Duodenal mucosa (tissue), 2 donors: ENCODE measurements around the gene LEKR1.

Source experiments
- H3K27ac ChIP-seq: one replicate; pipeline ENCODE4 v1.7.0; 2013; ENCODE audit warnings: low read depth, low read length
- H3K27me3 ChIP-seq, 2 donors: one replicate each; pipeline ENCODE4 v1.7.0; 2013; ENCODE audit warnings: low read length in 2 of 2, control low read depth in 1 of 2; ENCODE audit not compliant: insufficient read depth in 2 of 2, control insufficient read depth in 1 of 2
- H3K36me3 ChIP-seq, 2 donors: one replicate each; pipeline ENCODE4 v1.7.0; 2013; ENCODE audit warnings: low read length in 2 of 2, control low read depth in 1 of 2; ENCODE audit not compliant: insufficient read depth in 2 of 2, control insufficient read depth in 1 of 2
- H3K4me1 ChIP-seq, 2 donors: one replicate each; pipeline ENCODE4 v1.7.0; 2013; ENCODE audit warnings: low read length in 2 of 2, control low read depth in 1 of 2; ENCODE audit not compliant: insufficient read depth in 2 of 2, control insufficient read depth in 1 of 2
- H3K4me3 ChIP-seq, 2 donors: one replicate each; pipeline ENCODE4 v1.7.0; 2013; ENCODE audit warnings: low read length in 2 of 2, low read depth in 1 of 2
- H3K9ac ChIP-seq, 2 donors: one replicate each; pipeline ENCODE4 v1.7.0; 2013; ENCODE audit warnings: low read length in 2 of 2, low read depth in 1 of 2
- H3K9me3 ChIP-seq, 2 donors: one replicate each; pipeline ENCODE4 v1.7.0; 2013; ENCODE audit warnings: low read length in 2 of 2, control low read depth in 1 of 2; ENCODE audit not compliant: control insufficient read depth in 1 of 2

LEKR1 gene

DNA sequence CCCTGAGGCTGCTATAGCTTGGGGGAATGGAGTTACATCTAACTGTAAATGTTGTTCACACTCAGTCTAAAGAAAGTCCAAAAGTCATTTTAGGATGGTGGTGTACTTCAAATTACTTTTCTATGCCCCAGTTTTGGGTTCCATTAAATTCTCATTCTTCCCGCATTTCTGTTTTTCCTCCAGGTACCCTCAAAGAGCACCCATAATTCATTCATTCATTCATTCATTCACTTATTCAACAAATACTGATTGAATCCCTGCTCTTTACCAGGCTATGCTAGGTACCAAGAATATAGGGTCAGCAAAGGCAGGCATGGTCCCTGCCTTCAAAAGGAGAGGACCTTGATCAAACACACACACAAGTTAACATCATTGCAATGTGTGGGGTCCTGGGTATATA is 257.7 kb downstream of the LEKR1 start:
- Histone ChIP-seq H3K36me3 (no peaks in the 10 kb centered on the region), H3K27me3 (no peaks in the 10 kb centered on the region), H3K9ac (no peak overlapping the region), H3K9me3 (no peaks in the 10 kb centered on the region), H3K4me1 (peaks cover 19 to 20% of the 10 kb centered on the region in 2 donors), H3K27ac (no peak overlapping the region), H3K4me3 (no peak overlapping the region)

DNA sequence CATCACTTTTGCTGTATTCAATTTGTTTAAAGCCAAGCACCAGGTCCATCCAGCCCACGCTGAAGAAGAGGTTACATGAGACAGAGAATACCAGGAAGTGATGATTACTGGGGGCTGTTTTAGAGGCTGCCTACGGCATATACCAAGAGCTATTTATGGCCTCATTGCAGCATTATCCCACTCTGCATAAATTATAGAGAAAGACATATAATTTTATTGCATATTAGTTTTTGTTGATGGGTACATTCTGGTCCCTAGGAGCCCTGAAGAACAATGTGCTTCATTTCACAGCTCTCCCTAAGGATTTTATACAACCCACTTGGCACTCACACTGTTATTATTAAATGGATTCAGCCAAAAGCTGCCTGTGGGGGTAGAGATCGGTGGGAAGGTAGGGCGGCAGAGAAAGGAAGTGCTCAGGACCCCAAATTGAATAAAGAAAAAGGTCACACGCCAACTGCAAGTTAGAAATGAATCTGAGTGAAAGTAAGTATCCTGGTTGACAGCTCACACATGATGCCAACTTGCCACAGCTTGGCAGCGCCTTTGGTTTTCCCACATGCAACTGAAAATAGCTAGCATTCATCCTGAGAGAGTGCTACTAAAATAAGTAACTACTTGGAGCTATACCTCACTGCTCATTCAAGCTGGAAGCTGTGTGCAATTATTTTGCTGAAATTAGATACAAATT is 260.1 kb downstream of the LEKR1 start:
- H3K4me3 ChIP-seq = no peak overlapping the region
- no peaks in the 10 kb centered on the region for H3K9me3 ChIP-seq
- H3K36me3 ChIP-seq = no peaks in the 10 kb centered on the region
- no peak overlapping the region for H3K9ac ChIP-seq
- no peak overlapping the region for H3K27ac ChIP-seq
- no peaks in the 10 kb centered on the region for H3K27me3 ChIP-seq
- peaks cover 35 to 37% of the 10 kb centered on the region in 2 donors for H3K4me1 ChIP-seq

DNA sequence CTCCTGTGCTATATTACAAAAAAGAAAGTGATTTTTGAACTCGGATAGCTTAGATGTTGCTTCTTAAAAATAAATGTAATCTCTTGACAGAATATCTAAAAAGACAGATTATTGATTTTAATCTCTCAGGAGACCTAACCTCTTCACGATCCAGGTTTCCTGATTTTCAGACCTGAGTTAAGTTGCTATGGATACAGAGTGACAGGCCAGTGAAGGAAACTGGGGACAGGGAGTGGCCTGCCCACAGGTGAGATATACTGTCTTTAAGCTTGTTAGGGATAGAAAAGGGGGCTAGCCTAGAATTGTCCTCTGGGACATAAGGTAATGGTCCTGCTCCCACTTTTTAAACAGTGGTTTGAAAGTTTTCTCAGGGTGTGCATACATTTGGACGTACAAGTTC is 260.6 kb downstream of the LEKR1 start:
- Histone ChIP-seq H3K36me3 (no peaks in the 10 kb centered on the region), H3K4me3 (no peak overlapping the region), H3K4me1 (peaks cover 36 to 38% of the 10 kb centered on the region in 2 donors), H3K27me3 (no peaks in the 10 kb centered on the region), H3K9me3 (no peaks in the 10 kb centered on the region), H3K9ac (no peak overlapping the region), H3K27ac (no peak overlapping the region)

DNA sequence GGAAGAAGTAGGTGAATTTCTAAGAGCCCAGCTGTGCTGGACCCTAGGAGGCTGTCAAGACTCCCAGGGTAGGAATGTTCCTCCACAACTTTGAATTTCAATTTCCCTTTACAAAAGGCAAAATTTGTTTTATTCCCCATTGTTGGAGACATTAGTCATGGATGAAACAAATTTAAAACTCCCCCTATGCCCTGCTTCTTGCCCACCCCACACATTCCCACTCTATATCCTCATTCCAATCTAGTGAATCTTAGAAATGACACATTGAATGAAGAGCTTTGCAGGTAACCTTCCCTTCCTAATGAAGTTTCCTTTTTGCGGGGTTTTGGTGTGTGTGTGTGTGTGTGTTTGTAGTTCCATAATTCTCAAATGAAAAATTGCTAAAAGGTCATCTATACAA is 261.2 kb downstream of the LEKR1 start:
- H3K36me3 ChIP-seq = no peaks in the 10 kb centered on the region
- H3K9me3 ChIP-seq = no peaks in the 10 kb centered on the region
- peaks cover 35 to 38% of the 10 kb centered on the region in 2 donors for H3K4me1 ChIP-seq
- H3K9ac ChIP-seq = peak overlapping the region; percentile 90 to 93
- peak overlapping the region; percentile 100 for H3K27ac ChIP-seq
- H3K4me3 ChIP-seq = no peak overlapping the region
- H3K27me3 ChIP-seq = no peaks in the 10 kb centered on the region

DNA sequence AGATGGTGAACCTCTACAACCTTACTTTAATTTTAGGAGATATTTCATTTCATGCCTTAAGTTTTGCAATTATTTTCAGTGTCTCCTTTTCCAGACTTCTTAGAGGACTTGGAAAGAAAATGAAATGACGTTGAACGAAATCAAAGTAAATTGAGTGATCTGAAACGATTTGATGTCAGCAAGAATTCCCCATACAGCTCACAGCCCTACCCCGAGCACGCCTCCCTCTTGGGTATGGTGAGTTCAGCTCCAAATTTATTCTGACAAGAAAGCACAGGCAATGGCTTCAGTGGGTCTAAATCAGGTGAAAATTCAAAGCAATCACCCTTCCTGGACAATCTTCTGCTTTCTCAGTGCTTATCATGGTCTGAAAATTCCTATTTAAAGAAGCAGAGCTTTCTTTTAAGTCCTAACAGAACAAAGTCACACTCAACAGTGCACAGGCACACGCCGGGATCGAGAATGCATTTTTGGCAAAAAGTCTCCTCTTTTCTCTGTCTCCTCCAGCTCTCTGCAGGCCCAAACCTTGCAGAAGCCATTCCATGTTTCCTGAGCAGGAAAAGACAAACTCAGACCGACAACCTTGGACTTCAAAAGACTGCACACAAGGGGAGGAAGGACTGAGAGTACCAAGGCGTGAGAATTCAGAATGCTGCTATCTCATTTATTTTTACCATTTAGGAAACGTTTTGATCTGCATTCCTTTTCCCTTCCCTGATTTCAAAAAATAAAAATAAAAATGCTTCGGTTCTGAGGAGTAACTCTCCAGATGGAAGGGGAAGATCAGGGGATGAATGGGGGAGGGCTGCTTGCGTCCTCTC is 261.8 kb downstream of the LEKR1 start:
- Histone ChIP-seq H3K9ac (peak overlapping the region; percentile 90 to 93), H3K9me3 (no peaks in the 10 kb centered on the region), H3K27ac (peak overlapping the region; percentile 100), H3K27me3 (no peaks in the 10 kb centered on the region), H3K36me3 (no peaks in the 10 kb centered on the region), H3K4me1 (peaks cover 41 to 43% of the 10 kb centered on the region in 2 donors), H3K4me3 (peak overlapping the region; percentile 74 to 82)

DNA sequence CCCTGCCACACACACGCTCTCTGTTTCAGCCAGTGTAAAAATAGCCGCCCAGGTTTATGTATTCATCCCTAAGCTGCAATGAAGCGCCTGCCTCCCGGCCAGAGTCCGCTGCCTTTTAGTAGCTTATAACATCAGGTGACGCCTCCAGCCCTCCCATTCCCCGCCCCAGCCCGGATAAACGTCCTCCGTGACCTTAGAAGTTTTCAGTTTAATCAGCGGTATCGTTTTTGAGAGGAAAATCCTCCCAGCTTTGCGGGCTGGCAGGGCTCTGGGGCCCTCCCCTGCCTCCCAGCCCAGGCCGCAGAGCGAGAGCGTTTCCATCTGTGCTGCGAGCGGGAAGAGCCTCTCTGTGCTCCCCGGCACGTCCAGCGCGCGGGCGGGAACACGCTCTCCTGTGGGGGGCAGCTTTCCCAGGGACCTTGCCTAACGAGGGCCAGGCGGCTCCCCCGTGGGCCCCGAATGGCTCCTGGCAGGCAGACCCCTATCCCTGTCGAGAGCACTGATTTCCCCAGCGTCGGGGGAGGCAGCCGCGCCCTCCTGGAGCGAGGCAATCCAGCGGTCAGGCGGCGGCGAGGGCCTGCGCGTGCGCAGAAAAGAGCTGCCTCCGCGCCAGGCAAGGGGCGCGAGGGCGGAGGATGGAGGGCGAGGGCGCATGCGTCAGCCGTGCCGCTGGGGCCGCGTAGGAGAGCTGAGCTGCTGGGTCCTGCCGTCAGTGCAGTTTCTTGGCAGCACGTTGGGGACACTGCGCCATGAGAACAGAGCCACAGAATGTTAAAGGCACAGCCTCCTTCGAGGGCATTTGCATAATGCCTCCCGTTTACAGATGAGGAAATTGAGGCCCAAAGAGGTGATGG is 262.7 kb downstream of the LEKR1 start:
- Histone ChIP-seq H3K9me3 (no peaks in the 10 kb centered on the region), H3K36me3 (no peaks in the 10 kb centered on the region), H3K4me3 (peak overlapping the region; percentile 74 to 82), H3K27me3 (no peaks in the 10 kb centered on the region), H3K9ac (peak overlapping the region; percentile 90 to 93), H3K27ac (peak overlapping the region; percentile 100), H3K4me1 (peaks cover 42 to 45% of the 10 kb centered on the region in 2 donors)

DNA sequence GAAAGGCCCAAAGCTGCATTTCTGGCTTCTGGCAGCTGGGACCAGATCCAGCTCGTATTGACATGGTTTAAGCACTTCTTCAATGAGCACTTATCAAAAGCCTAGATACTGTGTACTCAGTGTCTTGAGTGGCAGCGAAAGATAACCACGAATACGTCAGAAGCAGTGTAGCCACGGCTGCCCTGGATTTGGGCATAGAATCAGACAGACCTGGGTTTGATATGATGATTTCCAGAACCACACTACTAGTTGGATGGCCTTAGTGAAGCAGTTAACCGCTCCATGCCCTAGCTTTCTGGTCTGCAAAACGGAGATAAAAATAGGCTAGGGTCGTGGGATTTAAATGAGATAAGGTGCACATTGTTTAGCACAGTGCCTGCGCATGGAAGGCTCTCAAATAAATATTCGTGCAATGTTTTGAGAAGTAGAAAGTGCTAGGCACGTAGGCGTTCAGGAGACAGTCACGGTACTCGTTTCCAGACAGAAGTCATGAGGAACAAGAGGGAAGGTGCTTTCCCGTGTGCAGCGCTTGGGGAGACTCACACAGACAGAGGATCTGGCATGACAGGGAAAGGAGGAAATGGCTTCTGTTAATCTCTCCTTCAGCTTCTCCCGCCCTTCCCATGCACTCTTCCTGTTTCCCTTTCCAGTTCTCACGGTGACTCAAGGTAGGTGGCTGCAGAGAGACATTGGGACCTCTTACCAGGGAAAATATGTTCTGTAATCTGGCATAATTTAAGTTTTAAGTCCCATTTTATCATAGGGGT is 263.5 kb downstream of the LEKR1 start:
- Histone ChIP-seq H3K27me3 (no peaks in the 10 kb centered on the region), H3K27ac (peak overlapping the region; percentile 100), H3K9ac (peak overlapping the region; percentile 90 to 93), H3K4me3 (peak overlapping the region; percentile 74 to 82), H3K36me3 (no peaks in the 10 kb centered on the region), H3K4me1 (peaks cover 42 to 45% of the 10 kb centered on the region in 2 donors), H3K9me3 (no peaks in the 10 kb centered on the region)

DNA sequence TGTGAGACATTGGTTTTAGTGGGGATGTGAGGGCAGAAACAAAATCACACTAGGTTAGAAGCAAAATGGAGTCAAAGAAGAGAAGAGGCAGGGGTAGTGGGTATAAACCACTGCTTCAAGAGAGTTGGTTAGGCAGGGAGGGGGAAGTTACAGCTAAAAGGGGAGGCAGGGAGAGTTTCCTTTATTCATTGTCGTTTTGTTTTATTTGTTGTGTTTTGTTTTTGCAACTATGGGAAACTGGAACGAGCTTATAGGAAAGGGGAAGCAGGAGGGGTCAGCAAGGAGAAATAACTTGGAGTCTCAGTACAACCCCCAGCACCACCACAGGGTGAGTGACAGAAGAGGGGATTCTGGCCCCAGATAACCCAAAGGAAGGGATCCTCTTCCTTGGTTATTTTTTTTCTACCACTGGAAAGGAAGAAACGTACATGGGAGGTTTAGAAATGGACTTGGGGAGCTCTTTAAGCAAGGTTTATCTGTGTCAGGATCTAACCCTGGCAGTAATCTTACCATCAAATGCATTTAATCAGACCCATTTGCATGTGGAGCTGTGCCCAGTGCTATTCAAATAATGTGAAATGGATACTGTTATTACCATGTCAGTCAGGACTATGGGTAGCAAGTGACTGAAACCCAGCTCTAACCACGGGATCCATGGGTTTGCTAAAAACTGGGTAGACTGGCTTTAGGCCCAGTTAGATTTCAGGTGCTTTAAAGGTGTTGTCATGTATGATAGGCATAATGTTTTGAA is 265.1 kb downstream of the LEKR1 start:
- Histone ChIP-seq H3K9me3 (no peaks in the 10 kb centered on the region), H3K27me3 (no peaks in the 10 kb centered on the region), H3K36me3 (no peaks in the 10 kb centered on the region), H3K4me3 (no peak overlapping the region), H3K9ac (no peak overlapping the region), H3K27ac (no peak overlapping the region), H3K4me1 (peaks cover 42 to 45% of the 10 kb centered on the region in 2 donors)

DNA sequence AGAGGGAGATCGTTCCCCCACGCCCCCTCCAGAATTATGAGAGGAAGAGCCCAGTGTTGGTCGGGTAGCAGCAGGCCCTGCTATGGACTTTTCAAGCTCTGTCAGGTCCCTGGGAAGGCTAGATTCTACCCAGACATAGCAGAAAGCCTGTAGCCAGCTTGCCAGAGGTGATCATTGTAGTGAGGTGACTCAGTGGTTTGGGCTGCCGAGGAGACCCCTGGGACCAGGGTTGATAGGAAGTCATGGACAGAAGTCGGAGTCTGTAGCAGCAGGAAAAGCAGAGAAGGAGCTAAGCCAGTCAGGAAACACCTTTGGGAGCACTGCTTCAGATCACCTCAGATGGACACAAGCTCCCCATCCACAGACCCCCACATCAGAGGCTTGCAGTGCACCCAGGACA is 266.1 kb downstream of the LEKR1 start:
- H3K36me3 ChIP-seq = no peaks in the 10 kb centered on the region
- no peaks in the 10 kb centered on the region for H3K9me3 ChIP-seq
- peaks cover 41 to 42% of the 10 kb centered on the region in 2 donors for H3K4me1 ChIP-seq
- H3K27me3 ChIP-seq = no peaks in the 10 kb centered on the region
- H3K4me3 ChIP-seq = no peak overlapping the region
- H3K9ac ChIP-seq = no peak overlapping the region
- H3K27ac ChIP-seq = no peak overlapping the region
